ENCODE results near the gene NLRC5. TPM values are rescaled to one million over a fixed set of nuclear protein-coding genes. Genes with fewer than 3 reads are reported as not detected.
A peak's percentile ranks its signal among the peaks of the same experiment; 100 is the strongest.

NLRC5 gene
- total RNA-seq, 3 donors from 2014 or later = 18.4 to 34.4 (median 24.1) TPM

DNA sequence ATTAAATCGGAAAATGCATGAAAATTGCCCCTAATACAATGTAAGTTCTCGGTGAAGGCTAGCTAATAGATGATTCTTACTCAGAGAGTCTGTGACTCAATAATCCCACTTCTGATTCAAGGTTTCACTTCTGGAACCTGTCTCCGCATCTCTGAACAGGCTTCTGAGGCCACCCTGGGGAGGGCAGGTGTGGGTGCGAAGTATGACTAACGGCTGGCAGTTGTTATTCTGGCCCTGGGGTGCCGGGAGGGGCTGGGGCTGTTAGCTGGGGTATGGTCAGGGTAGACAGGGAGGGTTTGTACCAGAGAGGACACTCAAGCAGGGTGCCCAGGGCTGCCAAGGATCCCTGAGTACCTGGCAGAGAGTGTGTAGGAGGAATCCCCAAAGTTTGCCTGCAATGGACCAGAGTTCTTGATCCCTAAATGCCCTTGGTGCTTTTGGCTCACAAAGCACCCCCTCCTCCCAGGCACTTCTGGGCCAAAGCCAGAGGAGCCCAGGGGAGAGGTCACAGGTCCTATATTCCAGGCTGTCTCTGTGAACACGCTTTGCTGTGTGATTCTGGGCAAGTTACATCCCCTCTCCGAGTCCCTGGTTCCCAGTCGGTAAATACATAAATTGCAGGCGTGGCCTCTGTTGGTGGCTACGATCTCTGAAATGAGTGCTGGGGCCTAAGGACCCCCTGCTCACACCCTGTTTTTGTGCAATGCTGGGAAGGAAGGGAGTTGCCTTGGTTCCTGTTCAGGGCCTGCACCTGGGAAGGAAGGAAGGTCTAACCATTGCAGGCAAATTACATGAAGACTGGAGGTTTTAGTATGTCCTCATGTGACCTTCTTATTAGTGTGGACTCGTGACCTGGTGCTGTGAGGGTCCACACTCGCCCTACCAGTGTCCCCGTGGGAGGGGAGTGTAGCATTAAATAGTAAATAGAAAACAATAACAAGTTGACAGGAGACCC, 53.1 kb downstream of the NLRC5 start:
- intact Hi-C loops (cut with DNase I; ENCODE audit: low total_unique reads) = no loop called here
- H3K36me3 ChIP-seq = no peaks in the 10 kb centered on the region

DNA sequence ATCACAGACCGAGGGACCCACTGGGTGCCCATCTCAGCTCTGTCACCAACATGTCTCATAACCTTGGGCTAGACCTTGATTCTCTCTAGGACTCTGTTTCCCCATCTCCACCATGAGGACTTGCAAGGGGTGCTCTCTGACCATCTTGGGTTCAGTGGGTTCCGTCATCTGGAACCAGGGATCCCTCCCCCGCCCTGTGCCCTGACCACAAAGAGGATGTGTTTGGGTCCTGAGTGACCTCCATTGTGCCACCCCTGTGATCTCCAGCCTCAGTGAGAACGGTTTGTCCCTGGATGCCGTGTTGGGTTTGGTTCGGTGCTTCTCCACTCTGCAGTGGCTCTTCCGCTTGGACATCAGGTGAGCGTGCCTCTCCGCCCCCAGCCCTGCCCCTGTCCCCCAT, 53.9 kb downstream of the NLRC5 start:
- intact Hi-C loops (cut with DNase I; ENCODE audit: low total_unique reads) = no loop called here
- TF ChIP-seq POLR2A (IDR thresholded peaks at IDR 0.05) (no peak), POLR2AphosphoS5 (IDR thresholded peaks at IDR 0.05) (no peak)
- TF ChIP-seq, protein P1, sequence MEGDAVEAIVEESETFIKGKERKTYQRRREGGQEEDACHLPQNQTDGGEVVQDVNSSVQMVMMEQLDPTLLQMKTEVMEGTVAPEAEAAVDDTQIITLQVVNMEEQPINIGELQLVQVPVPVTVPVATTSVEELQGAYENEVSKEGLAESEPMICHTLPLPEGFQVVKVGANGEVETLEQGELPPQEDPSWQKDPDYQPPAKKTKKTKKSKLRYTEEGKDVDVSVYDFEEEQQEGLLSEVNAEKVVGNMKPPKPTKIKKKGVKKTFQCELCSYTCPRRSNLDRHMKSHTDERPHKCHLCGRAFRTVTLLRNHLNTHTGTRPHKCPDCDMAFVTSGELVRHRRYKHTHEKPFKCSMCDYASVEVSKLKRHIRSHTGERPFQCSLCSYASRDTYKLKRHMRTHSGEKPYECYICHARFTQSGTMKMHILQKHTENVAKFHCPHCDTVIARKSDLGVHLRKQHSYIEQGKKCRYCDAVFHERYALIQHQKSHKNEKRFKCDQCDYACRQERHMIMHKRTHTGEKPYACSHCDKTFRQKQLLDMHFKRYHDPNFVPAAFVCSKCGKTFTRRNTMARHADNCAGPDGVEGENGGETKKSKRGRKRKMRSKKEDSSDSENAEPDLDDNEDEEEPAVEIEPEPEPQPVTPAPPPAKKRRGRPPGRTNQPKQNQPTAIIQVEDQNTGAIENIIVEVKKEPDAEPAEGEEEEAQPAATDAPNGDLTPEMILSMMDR (IDR thresholded peaks at IDR 0.05) = no peak
- H3K27ac ChIP-seq = no peak overlapping the region
- no peak overlapping the region for H3K4me3 ChIP-seq
- DNase-seq (ENCODE audit: low spot score in 2 of 2) = no peak
- H3K36me3 ChIP-seq = no peaks in the 10 kb centered on the region
- no peaks in the 10 kb centered on the region for H3K9me3 ChIP-seq
- no peaks in the 10 kb centered on the region for H3K4me1 ChIP-seq
- H3K27me3 ChIP-seq = no peaks in the 10 kb centered on the region

More for the DNA sequence above, 53.1 kb downstream of the NLRC5 start:
- peak overlapping the region in 1 of 2 donors; percentile 19 for H3K27ac ChIP-seq
- no peak overlapping the region for H3K4me3 ChIP-seq
- H3K9me3 ChIP-seq = no peaks in the 10 kb centered on the region
- H3K4me1 ChIP-seq = no peaks in the 10 kb centered on the region
- no peak for DNase-seq (ENCODE audit: low spot score in 2 of 2)
- TF ChIP-seq POLR2A (IDR thresholded peaks at IDR 0.05) = no peak
- no peaks in the 10 kb centered on the region for H3K27me3 ChIP-seq

DNA sequence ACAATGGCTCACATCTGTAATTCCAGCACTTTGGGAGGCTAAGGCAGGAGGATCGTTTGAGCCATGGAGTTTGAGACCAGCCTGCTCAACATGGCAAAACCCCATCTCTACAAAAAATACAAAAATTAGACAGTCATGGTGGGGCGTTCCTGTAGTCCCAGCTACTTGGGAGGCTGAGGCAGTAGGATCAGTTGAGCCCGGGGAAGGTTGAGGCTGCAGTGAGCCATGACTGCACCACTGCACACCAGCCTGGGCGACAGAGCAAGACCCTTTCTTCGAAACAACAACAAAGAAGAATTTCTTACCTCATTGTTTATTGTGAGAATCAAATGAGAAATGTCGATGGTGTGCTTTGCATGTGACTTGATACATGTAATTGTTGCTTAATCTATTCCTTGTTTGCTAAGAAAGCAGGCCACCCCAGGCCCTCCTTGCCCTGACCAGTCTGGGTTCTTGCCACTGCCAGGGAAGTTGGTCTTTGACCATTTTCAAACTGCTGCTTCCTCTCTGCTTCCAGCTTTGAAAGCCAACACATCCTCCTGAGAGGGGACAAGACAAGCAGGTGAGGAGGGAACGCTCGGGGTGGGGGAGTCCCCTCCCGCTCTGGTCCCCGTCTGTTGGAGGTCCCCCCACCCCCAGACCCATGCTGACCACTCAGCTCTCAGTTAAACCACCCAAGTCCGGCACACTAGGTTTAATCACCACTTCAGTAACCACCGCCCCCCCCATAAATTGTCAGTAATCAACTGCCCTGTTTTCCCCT, 55.8 kb downstream of the NLRC5 start:
- Histone ChIP-seq H3K4me3 (peak overlapping the region in 1 of 3 donors; percentile 37), H3K9me3 (no peaks in the 10 kb centered on the region), H3K27ac (no peak overlapping the region), H3K4me1 (no peaks in the 10 kb centered on the region), H3K27me3 (no peaks in the 10 kb centered on the region), H3K36me3 (no peaks in the 10 kb centered on the region)
- DNase-seq (ENCODE audit: low spot score in 2 of 2) = no peak
- TF ChIP-seq, protein P1 (IDR thresholded peaks at IDR 0.05) = no peak
- TF ChIP-seq POLR2AphosphoS5 (IDR thresholded peaks at IDR 0.05) = no peak
- TF ChIP-seq POLR2A (IDR thresholded peaks at IDR 0.05) = no peak
- intact Hi-C loops (cut with DNase I; ENCODE audit: low total_unique reads) = no loop called here

DNA sequence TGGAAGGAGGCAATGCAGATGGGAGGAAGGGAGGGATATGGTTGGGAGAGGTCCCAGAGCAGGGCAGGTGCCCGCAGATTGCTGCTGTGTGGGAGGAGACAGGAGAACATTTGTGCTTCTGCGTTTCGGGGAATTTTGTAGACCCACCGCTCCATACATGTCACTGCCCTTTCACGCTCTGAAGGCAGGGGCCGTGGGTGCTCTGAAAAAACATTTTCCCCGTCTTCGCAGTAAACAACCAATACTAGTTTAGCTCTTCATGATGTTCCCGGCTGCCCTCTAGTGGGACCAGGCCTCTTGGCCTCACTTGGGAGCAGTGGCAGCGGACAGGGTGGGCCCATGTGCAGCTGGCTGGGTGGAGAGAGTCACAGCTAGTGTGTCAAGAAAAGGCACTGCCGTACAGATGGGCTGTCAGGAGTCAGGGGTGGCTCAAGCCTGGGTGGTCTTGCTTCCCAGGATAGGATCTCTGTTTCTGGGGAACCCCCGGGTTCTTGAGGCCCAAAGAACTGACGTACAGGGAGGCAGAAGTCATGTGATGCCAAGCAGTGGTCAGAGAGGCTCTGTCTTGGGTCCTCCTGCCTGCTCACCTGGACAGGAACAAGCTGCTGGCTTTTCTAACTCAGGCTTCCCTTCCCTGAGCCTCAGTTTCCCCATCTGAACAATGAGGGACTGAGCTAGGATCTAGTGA, 56.5 kb downstream of the NLRC5 start:
- Histone ChIP-seq H3K27ac (no peak overlapping the region), H3K4me1 (no peaks in the 10 kb centered on the region), H3K4me3 (peak overlapping the region in 1 of 3 donors; percentile 37), H3K9me3 (no peaks in the 10 kb centered on the region), H3K36me3 (no peaks in the 10 kb centered on the region), H3K27me3 (no peaks in the 10 kb centered on the region)
- DNase-seq (ENCODE audit: low spot score in 2 of 2) = peak in 1 of 2 donors; percentile 27
- TF ChIP-seq, protein P1 (IDR thresholded peaks at IDR 0.05) = peak in 1 of 3 donors; percentile 54
- TF ChIP-seq POLR2A (IDR thresholded peaks at IDR 0.05) (no peak), POLR2AphosphoS5 (IDR thresholded peaks at IDR 0.05) (no peak)
- intact Hi-C loops (cut with DNase I; ENCODE audit: low total_unique reads) = no loop called here

DNA sequence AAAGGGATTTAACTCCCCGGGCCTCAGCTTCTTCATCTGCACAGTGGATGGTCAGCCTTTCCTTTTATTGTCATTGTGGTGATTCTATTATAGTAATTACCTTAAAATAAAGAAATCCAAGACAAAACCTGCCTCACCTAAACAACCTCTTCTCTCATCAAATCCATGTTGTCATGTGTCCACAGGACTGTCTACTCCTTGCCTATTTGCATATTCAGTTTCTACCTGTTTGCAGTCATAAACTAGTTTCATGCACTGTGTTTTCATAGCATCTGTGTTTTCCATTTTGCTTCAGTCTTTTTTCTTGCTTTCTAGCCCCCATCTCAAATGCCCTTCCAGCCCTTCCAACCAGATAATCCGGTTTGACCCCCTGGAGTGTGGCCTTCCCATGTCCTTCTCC, 58.7 kb downstream of the NLRC5 start:
- intact Hi-C loops (cut with DNase I; ENCODE audit: low total_unique reads) = no loop called here
- no peaks in the 10 kb centered on the region for H3K27me3 ChIP-seq
- H3K36me3 ChIP-seq = no peaks in the 10 kb centered on the region
- no peak overlapping the region for H3K4me3 ChIP-seq
- H3K4me1 ChIP-seq = no peaks in the 10 kb centered on the region
- no peak for DNase-seq (ENCODE audit: low spot score in 2 of 2)
- no peaks in the 10 kb centered on the region for H3K9me3 ChIP-seq
- H3K27ac ChIP-seq = no peak overlapping the region
- TF ChIP-seq POLR2A (IDR thresholded peaks at IDR 0.05) (no peak), POLR2AphosphoS5 (IDR thresholded peaks at IDR 0.05) (no peak)
- TF ChIP-seq, protein P1 (IDR thresholded peaks at IDR 0.05) = no peak
